GM18505 (cell line): ENCODE measurements around the gene KIF16B.
"Not testable (repeated sequence)": the region's sequence is repeated elsewhere in the genome, so short reads cannot be mapped to it uniquely, and the experiment has no call there.

Source experiments
- ATAC-seq: cut with Tn5 transposase; IDR thresholded peaks from one replicate; pipeline ENCODE4 v1.9.1; 2021; ENCODE audit not compliant: unreplicated experiment
- POLR2A ChIP-seq: IDR thresholded peaks from 4 replicates; pipeline ENCODE4 v1.6.1; 2011; ENCODE audit warnings: borderline replicate concordance; ENCODE audit not compliant: insufficient read depth, insufficient read length; ENCODE audit errors: extremely low read depth

KIF16B gene

DNA sequence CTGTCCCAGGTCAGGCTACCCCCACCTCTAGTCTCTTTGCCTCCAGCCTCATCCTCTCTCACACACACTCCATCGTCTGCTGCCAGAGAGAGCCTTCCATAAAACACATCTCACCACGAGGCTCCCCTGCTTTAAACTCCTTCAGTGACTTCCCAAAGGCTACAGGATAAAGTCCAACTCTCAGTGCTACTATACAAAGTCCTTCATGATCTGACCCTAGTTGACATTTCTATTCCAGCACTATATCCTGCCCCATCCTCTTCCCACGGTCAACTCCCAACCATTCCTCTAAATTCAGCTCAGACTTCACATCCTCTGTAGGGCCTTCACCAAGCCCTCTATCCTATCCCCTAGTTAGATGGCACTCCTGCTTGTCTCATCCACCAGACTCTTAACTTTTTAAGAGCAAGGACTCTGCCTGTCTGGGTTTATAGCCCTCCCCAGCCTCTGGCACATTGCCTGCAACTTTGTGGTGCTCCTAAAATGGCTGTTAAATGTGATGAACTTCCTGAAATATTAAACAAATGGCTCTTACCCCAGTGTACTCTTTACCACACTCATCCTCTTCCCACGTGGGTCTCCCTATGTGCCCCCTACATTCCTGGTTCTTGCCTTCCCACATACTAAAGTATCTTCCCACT is 36.1 kb downstream of the KIF16B start:
- TF ChIP-seq POLR2A, result no peak

DNA sequence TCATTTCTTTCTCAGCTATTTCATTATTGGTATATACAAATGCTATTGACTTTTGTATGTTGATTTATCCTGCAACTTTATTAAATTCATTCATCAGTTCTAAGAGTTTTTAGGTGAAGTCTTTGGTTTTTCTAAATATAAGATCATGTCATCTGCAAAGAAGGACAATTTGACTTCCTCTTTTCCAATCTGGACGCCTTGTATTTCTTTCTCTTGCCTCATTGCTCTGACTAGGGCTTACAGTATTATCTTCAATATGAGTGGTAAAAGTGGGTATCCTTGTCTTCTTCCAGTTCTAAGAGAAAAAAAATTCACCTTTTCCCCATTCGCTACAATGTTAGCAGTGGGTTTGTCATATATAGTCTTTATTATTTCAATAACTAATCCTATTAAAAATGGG is 38.0 kb downstream of the KIF16B start:
- TF ChIP-seq POLR2A, result no peak
- ATAC-seq, result no peak

More for the DNA sequence above, 36.1 kb downstream of the KIF16B start:
- no peak for ATAC-seq

DNA sequence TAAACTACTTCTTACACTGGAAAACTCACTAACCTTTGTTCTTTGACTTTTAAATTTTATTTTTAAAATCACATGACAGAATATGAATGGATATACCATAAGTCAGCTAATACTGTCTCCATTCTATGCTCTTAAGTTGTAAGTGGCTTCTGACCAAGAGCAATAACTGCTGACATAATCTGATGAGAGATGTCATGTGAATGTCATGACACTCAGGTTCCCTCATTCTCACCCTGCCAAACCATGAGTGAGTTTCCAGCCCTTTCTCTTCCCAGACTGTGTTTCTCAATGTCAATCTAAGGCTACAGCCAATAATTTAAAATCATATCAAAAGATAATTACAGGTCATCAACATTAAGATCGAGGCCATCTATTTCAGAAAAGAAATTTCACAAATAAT is 39.7 kb downstream of the KIF16B start:
- TF ChIP-seq POLR2A, result no peak
- no peak for ATAC-seq

DNA sequence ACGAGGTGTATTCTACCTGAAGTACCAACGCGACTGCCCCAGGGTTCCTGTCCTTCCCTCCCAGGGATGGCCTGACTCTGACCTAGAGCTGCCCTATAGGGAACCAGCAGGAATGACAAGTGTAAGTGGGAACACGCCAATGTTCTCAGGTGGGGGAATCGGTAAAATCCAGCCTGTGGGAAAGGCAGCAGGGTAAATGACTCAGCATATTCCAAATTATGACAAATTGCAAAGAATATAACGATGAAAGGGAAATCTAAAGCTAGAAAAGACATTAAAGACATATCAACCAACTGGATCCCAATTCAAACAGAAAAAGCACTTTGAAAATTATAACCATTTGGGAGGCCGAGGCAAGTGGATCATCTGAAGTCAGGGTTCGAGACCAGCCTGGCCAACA is 41.8 kb downstream of the KIF16B start:
- ATAC-seq, result no peak
- no peak for TF ChIP-seq POLR2A

DNA sequence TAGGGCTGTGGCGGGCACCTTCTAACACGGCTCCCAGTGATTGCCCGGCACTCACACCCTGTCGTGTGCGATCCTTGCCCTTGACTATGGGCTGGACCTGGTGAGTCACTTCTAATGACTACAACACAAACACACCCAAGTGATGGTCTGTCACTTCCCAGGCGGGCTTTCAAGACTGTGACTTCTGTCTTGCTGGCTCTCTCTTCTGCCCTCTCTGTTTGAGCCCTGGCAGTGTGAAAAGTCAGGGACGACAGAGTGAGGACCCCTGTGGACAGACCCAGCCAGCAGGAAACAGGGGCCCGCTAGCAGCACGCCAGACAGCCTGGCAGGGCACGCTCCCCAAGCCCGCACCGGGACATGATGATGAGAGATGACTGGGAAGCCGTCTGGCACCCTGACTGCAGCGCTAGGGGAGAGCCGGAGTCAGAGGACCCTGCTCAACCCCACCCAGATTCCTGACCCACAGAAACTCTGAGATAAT is 43.0 kb downstream of the KIF16B start:
- ATAC-seq, result no peak
- TF ChIP-seq POLR2A, result no peak

DNA sequence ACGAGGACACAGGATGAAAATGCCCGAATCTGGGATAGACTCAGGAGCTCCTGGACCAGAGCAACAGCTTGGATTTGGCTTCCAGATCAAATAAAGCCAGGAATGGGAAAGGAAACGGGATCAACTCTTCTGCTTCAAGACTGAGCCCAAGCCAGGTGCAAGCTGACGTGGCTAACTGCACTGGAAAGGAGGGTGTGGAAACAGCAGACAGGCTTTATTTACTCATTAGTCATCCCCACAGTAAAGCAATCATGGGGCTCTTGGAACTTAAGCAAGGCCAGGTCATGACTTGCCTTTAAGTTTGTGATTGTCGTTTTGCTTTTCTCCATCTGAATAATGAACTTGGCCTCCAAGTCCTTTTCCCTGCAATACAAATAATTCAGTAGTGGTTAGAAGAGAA is 45.2 kb downstream of the KIF16B start:
- no peak for TF ChIP-seq POLR2A
- no peak for ATAC-seq

DNA sequence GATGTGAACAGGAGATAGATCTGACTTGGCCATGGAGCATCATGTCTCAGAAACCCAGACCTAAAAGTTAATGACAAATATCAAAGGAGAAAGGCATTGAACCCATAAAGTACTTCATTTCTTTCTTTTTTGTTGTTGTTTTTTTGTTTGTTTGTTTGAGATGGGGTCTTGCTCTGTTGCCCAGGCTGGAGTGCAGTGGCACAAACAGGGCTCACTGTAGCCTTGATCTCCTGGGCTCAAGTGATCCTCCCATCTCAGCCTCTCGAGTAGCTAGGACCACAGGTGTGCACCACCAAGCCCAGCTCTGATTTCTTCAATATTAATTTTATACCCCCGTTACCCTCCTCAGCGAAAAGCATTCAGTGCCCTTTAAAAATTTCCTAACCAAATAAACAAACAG is 45.8 kb downstream of the KIF16B start:
- no peak for ATAC-seq
- TF ChIP-seq POLR2A, result no peak

DNA sequence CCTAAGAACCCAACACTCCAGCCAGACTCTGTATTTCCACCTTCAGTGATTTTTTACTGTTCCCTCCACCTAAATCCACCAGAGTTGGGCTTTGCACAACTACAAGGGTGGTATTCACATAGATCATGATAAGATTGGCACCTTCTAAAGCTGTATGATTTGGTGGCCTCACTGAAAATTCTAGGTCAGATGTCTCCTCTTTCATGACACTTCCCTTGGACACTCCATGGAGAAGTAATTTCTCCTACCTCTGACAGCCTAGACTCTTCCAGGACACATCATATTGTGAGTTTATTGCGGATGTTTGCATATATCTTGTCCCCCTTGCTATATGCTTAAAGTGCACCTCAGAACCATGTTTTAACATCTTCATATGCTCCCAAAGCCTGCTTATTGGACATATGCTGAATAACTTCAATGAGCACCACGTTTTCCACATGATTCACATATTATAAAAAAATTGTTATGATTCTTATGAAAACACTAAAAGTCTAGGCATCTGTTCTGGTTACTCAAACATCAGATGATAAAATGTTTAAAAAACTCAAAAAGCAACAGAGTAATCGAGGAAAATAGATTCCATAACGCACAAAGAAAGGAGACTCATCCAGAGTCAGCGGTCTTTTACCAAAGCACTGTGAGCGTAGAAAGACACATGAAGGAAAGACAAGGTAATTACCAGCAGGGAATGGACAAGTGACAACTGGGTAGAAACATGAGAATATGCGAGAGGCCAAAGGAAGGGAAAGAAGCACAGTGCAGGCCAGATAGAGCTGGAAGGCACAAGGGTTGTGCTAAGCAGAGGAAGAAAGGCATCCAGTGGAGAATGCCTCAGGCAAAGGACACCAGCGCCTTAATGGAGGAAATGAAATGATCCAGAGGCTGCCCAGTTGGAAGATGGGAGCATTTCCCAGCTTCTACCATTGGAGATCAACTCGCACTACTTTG is 46.5 kb downstream of the KIF16B start:
- ATAC-seq, result no peak
- TF ChIP-seq POLR2A, result no peak

DNA sequence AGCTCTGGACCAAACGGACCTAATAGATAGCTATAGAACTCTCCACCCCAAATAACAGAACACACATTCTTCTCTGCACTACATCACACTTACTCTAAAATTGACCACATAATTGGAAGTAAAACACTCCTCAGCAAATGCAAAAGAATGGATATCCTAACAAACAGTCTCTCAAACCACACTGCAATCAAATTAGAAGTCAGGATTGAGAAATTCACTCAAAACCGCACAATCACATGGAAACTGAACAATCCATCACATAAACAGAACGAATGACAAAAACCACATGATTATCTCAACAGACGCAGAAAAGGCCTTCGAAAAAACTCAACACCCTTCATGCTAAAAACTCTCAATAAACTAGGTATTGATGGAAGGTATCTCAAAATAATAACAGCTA is 50.6 kb downstream of the KIF16B start:
- not testable (repeated sequence) for ATAC-seq

DNA sequence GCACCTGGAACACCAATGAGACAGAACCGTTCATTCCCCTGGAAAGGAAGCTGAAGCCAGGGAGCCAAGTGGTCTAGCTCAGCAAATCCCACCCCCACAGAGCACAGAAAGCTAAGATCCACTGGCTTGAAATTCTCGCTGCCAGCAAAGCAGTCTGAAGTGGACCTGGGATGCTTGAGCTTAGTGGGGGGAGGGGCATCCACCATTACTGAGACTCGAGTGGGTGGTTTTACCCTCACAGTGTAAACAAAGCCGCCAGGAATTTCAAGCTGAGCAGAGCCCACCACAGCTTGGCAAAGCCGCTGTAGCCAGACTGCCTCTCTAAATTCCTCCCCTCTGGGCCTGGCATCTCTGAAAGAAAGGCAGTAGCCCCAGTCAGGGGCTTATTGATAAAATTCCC is 53.1 kb downstream of the KIF16B start:
- TF ChIP-seq POLR2A, result no peak
- no peak for ATAC-seq

DNA sequence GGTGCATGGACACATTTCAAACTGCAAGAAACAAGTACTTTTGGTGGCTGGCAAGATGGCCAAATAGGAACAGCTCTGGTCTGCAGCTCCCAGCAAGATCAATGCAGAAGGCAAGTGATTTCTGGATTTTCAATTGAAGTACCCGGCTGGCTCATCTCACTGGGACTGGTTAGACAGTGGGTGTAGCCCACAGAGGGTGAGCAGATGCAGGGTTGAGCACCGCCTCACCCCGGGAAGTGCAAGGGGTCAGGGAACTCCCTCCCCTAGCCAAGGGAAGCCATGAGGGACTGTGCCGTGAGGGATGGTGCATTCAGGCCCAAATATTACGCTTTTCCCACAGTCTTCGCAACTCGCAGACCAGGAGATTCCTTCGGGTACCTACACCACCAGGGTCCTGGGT is 53.6 kb downstream of the KIF16B start:
- not testable (repeated sequence) for ATAC-seq

DNA sequence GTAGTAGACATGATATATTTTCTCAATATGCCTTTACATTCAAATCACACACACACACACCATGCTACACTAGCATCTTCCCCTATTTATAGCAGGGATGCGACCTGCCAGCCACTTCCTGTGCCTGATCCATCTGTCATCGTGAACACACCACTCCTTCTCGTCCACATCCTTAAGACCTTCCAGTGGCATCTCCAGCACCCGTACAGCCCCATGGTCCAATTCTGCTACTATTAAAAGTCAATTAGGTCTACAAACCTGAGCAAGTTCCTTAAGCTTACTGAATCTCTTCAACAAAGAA is 54.5 kb downstream of the KIF16B start:
- ATAC-seq, result no peak
- no peak for TF ChIP-seq POLR2A

DNA sequence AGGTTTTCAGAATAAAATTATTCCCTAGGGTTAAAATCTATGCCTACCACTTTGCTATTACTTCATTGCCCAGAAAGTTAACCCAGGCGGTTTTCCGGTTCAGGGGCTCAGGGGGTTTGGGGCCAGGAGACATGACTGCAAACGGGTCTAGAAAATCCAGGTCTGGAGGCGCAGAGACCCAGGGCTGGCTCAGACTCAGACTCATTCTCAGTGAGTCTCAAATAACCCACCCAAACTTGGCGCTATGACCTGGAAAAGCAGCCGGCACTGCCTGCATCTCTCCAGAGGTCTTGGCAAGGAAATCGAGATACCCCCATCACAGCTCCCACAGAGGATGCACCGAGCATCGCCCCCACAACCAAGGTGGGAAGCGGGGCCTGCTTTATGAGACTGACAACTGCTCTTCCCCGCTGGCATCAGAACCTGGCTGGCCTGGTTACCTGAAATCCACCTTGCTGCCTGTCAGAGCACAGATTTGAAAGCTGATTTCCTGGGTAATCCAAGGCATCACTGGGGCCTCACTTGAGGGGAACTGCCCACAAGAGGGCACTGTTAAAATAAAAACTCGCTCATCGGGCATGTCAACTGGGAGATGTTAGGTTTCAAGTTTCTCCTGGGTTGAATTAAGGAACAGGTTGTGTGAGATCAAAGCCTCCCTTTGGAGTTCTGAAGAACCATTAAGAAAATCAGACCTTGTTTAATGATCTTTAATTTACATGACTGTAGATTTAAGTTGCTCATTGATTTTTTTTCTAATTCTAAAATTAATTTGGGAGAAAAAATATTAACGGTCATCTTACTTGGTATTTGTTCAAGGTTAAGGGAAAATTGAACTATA is 55.1 kb downstream of the KIF16B start:
- no peak for TF ChIP-seq POLR2A
- ATAC-seq, result no peak

DNA sequence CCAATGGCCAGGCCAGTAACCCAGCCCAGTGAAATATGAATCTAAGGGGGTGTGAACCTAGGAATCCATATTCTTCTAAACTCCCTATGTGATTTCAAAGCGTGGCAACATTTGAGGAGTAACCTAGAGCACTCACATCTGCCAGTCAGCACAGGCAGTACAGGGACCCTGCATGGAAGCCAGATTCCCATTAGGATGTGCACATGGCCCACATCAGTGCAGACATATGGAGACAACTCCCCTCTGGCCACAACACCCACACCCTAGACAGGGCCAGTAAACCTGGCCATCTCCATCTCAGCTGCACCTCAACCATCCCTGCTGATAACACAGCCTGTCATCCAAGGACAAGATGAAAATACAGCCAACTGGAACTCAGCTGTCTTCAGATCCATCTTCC is 56.5 kb downstream of the KIF16B start:
- no peak for ATAC-seq
- no peak for TF ChIP-seq POLR2A
